Muscle layer of duodenum (tissue), 2 donors: ENCODE results near the gene EFCAB3.
"Not testable (repeated sequence)": the region's sequence is repeated elsewhere in the genome, so short reads cannot be mapped to it uniquely, and the experiment has no call there.

Experiments used
- H3K27ac ChIP-seq: one replicate; pipeline ENCODE4 v1.7.0; 2013; ENCODE audit warnings: mild to moderate bottlenecking, low read length
- H3K27me3 ChIP-seq: one replicate; pipeline ENCODE4 v1.7.0; 2013; ENCODE audit warnings: low read depth, mild to moderate bottlenecking, control low read depth, low read length
- H3K36me3 ChIP-seq, 2 donors: one replicate each; pipeline ENCODE4 v1.7.0; 2013; ENCODE audit warnings: low read length in 2 of 2, control low read depth in 1 of 2, mild to moderate bottlenecking in 1 of 2; ENCODE audit not compliant: insufficient read depth in 2 of 2, control insufficient read depth in 1 of 2
- H3K4me1 ChIP-seq, 2 donors: one replicate each; pipeline ENCODE4 v1.7.0; 2013; ENCODE audit warnings: low read length in 2 of 2, mild to moderate bottlenecking in 2 of 2, control low read depth in 1 of 2, moderate library complexity in 1 of 2; ENCODE audit not compliant: insufficient read depth in 2 of 2, control insufficient read depth in 1 of 2
- H3K4me3 ChIP-seq, 2 donors: one replicate each; pipeline ENCODE4 v1.7.0; 2013; ENCODE audit warnings: low read length in 2 of 2, low read depth in 1 of 2, mild to moderate bottlenecking in 1 of 2
- H3K9me3 ChIP-seq, 2 donors: one replicate each; pipeline ENCODE4 v1.7.0; 2013; ENCODE audit warnings: low read length in 2 of 2, control low read depth in 1 of 2, mild to moderate bottlenecking in 1 of 2; ENCODE audit not compliant: control insufficient read depth in 1 of 2
- donor health status: healthy.

The EFCAB3 gene

DNA sequence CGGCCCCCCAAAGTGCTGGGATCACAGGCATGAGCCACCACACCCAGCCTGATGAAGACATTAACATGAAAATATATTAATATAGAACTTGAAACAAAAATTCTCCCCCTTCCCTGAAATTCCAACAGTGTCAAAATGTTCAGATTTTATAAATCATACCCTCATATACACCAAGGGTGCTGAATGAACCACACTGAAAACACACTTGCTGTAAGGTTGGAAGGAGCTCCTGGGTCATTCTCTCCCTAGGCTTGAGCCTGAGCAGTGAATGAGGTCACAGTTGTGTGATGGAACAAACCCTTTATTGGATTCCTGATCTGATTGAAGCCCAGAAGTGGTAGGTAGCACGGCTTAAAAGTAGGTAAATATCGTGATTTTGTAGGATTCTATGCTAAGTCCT lies at the start of gene EFCAB3:
Gene EFCAB3, plus strand, starts transcription at position 301 of the 400 bp plus-strand sequence. CDS start 2,427 bp downstream, outside the sequence.
- Histone ChIP-seq H3K27me3 (no peaks in the 10 kb centered on the region), H3K4me1 (no peaks in the 10 kb centered on the region), H3K36me3 (no peaks in the 10 kb centered on the region), H3K4me3 (no peak within 1 kb of the TSS), H3K27ac (no peak within 1 kb of the TSS), H3K9me3 (no peaks in the 10 kb centered on the region)

DNA sequence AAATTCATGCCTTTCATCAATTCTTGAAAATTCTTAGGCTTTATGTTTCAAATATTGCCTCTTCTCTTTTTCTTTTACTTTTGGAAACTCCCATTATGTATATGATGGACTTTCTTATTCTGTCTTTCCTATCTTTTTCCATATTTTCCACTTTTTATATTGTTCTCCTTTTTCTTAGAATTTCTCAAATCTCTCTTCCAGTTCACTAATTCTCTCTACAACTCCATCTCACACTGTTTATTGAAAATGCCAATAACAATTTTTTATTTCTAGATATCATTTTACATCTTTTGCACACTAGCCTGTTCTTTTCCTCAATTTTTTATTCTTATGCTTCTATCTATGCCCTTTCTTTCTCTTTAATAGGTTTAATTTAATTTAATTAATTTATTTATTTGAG lies 43.8 kb upstream of the EFCAB3 start:
- Histone ChIP-seq H3K27ac (no peak overlapping the region), H3K9me3 (no peaks in the 10 kb centered on the region), H3K27me3 (no peaks in the 10 kb centered on the region), H3K4me3 (no peak overlapping the region), H3K4me1 (no peaks in the 10 kb centered on the region), H3K36me3 (no peaks in the 10 kb centered on the region)

DNA sequence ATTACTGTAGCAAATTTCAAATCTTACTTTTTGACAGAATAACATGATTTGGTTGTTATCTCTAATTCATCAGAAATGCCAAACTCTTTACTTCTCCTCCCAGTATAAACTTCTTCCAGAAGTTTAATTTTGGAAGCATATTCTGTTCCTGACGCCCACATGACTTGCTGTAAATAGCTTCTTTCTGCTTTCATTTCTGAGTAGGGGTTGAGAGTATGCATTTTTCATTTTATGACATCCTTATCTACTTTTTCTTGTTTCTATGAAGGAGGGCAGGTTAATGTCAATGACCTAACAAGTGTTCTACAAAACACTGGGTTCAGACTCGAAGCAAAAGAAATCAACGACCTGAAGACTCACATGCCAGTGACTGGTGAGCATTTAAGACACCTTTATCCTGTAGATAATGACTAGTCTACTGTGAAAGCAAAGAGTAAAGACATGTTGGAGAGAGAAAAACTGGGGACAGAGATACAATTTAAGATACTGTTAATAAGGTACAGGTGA lies 36.5 kb upstream of the EFCAB3 start:
- no peaks in the 10 kb centered on the region for H3K4me1 ChIP-seq
- H3K36me3 ChIP-seq = no peaks in the 10 kb centered on the region
- no peaks in the 10 kb centered on the region for H3K27me3 ChIP-seq
- no peak overlapping the region for H3K27ac ChIP-seq
- H3K9me3 ChIP-seq = no peaks in the 10 kb centered on the region
- no peak overlapping the region for H3K4me3 ChIP-seq

DNA sequence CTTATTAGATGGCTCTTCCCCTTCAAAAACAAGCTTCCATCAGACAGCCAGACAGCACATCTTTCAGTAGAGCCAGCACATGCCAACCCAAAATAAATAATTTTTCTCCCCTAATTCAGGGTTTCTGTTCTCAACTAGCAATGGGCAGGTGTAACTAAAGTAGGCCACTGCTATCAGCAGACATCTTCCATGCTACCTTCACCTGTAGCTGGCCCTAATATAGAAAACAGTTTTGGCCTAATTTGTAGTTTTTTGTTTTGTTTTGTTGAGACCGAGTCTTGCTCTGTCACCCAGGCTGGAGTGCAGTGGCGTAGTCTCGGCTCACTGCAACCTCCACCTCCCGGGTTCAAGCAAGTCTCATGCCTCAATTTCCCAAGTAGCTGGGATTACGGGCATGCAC lies 29.2 kb upstream of the EFCAB3 start:
- H3K27ac ChIP-seq = no peak overlapping the region
- no peak overlapping the region for H3K4me3 ChIP-seq
- no peaks in the 10 kb centered on the region for H3K36me3 ChIP-seq
- no peaks in the 10 kb centered on the region for H3K9me3 ChIP-seq
- H3K27me3 ChIP-seq = no peaks in the 10 kb centered on the region
- no peaks in the 10 kb centered on the region for H3K4me1 ChIP-seq

DNA sequence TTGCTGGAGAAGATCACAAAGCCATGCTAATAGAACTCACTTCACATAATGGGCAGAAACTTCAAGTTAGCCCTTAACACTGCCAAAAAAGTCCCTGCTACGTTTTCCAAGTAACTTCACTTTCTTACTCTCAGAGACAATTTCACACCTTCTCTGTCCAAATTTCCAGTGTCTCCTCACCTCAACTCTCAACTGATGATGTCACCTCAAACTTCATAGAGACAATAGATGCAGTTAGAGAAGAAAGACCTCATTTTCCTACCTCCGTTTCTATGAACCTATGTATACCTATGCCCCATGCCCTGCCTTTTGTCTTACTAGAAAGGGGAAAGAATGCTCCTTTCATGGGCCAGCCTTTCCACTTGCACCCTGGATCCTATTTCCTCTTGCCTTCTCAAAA lies 14.2 kb upstream of the EFCAB3 start:
- Histone ChIP-seq H3K4me1 (no peaks in the 10 kb centered on the region), H3K36me3 (no peaks in the 10 kb centered on the region), H3K9me3 (no peaks in the 10 kb centered on the region), H3K27ac (no peak overlapping the region), H3K27me3 (no peaks in the 10 kb centered on the region), H3K4me3 (no peak overlapping the region)

DNA sequence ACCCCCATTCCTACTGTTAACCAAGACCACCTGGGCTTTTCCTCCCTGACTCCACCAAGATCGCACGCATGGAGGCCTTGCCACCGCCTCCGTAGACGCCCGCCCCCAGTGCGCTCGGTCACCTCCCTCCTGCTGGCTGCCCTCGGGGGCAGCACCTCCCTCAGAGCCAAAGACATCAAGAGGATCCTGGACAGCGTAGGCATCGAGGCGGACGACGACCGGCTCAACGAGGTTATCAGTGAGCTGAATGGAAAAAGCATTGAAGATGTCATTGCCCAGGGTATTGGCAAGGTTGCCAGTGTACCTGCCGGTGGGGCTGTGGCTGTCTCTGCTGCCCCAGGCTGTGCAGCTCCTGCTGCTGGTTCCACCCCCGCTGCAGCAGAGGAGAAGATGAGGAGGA lies 1.2 kb downstream of the EFCAB3 start:
- Histone ChIP-seq H3K4me1 (no peaks in the 10 kb centered on the region), H3K27ac (no peak overlapping the region), H3K36me3 (no peaks in the 10 kb centered on the region), H3K4me3 (no peak overlapping the region), H3K9me3 (no peaks in the 10 kb centered on the region), H3K27me3 (no peaks in the 10 kb centered on the region)

DNA sequence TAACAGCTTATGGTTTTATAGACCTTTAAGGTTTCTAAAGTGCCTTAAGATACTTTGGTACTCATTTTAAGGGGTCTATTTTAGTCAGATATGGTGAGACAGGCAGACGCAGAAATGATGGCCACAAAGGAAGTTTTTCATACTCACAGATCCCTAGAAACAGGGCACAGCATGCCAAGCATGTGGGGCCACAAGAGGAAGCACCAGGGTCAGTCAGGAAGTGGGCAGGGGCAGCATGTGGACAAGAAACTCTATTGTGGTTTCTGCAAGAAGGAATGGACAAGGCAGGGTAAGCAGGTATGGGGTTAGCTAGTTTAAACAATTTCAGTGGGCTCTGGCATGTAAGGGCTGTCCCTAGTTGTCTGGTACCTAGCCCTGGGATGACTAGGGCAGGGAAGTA lies 8.5 kb downstream of the EFCAB3 start:
- H3K36me3 ChIP-seq = no peaks in the 10 kb centered on the region
- H3K4me1 ChIP-seq = no peaks in the 10 kb centered on the region
- no peak overlapping the region for H3K4me3 ChIP-seq
- no peaks in the 10 kb centered on the region for H3K27me3 ChIP-seq
- no peak overlapping the region for H3K27ac ChIP-seq
- H3K9me3 ChIP-seq = no peaks in the 10 kb centered on the region

DNA sequence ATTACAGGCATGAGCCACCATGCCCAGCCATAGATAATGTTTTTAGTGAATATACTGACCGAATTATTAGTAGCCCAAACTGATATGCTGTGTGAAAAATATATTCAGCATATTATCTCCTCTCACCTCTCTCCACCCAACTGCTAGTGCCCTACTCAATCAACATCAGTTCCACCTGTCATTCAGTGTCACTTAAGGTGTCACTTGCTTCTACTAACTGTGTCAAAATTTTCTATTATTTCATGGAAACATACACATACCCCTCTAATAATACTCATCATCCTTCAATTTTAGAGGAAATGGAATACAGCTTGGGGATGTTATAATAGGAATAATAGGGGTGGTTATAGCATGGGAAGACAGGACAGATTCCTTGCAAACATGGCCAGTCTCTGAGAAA lies 12.6 kb downstream of the EFCAB3 start:
- H3K27ac ChIP-seq = no peak overlapping the region
- no peaks in the 10 kb centered on the region for H3K9me3 ChIP-seq
- H3K4me3 ChIP-seq = no peak overlapping the region
- H3K4me1 ChIP-seq = no peaks in the 10 kb centered on the region
- H3K36me3 ChIP-seq = no peaks in the 10 kb centered on the region
- no peaks in the 10 kb centered on the region for H3K27me3 ChIP-seq

DNA sequence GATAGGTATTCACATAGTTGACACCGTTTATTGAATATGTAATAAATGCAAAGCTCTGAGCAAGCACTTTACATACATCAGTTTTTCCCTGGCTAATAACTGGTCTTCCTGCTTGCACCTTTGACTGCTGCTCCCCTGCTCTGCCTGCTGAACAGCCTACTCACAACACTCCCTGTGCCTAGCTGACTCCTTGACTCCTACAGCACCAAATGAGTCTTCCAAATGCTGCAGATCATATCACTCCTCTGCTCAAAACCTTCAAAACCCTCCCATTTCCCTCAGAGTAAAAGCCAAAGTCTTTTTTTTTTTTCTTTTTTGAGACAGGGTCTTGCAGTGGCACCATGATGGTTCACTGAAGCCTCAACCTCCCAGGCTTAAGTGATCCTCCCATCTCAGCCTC lies 18.5 kb downstream of the EFCAB3 start:
- no peak overlapping the region for H3K27ac ChIP-seq
- no peaks in the 10 kb centered on the region for H3K36me3 ChIP-seq
- H3K9me3 ChIP-seq = no peaks in the 10 kb centered on the region
- H3K27me3 ChIP-seq = no peaks in the 10 kb centered on the region
- no peak overlapping the region for H3K4me3 ChIP-seq
- H3K4me1 ChIP-seq = no peaks in the 10 kb centered on the region

DNA sequence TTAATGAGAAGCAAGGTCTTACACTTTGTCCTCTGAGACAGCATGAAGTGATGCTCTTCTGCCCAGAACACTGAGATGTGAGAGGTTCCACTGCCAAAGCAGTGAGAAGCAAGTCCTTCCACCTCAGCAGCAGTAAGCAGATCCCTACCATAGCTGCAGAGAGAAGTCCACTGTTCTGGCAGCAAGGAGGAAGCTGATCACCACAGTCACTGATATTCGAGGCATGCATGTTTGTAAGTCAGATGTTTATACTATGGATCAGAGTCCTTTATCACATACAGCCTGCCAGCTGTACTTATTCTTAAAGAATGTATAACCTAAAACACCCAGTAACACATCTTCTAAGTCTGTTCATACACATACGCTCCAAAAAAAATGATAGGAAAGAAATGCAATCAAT lies 25.1 kb downstream of the EFCAB3 start:
- Histone ChIP-seq H3K36me3 (no peaks in the 10 kb centered on the region), H3K9me3 (no peaks in the 10 kb centered on the region), H3K27ac (no peak overlapping the region), H3K4me1 (no peaks in the 10 kb centered on the region), H3K27me3 (no peaks in the 10 kb centered on the region), H3K4me3 (no peak overlapping the region)

DNA sequence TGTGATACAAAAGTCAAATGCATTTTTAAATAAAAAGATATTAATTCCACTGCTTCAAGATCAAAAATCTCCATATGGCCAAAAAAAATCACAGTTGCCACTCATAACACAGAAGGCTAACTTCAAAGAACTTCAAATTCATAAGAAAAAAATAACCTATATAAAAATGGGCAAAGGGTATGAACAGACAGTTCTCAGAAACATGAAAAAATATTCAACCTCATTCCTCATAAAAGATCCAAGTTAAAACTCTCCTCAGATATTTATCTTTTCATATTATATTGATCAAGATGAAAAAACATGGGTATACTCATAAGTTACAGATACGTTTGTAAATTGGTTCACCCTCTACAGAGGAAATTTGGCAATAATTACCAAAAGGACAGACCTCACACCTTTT lies 32.7 kb downstream of the EFCAB3 start:
- not testable (repeated sequence) for H3K4me1 ChIP-seq, H3K9me3 ChIP-seq, H3K36me3 ChIP-seq, H3K4me3 ChIP-seq, H3K27ac ChIP-seq, H3K27me3 ChIP-seq

DNA sequence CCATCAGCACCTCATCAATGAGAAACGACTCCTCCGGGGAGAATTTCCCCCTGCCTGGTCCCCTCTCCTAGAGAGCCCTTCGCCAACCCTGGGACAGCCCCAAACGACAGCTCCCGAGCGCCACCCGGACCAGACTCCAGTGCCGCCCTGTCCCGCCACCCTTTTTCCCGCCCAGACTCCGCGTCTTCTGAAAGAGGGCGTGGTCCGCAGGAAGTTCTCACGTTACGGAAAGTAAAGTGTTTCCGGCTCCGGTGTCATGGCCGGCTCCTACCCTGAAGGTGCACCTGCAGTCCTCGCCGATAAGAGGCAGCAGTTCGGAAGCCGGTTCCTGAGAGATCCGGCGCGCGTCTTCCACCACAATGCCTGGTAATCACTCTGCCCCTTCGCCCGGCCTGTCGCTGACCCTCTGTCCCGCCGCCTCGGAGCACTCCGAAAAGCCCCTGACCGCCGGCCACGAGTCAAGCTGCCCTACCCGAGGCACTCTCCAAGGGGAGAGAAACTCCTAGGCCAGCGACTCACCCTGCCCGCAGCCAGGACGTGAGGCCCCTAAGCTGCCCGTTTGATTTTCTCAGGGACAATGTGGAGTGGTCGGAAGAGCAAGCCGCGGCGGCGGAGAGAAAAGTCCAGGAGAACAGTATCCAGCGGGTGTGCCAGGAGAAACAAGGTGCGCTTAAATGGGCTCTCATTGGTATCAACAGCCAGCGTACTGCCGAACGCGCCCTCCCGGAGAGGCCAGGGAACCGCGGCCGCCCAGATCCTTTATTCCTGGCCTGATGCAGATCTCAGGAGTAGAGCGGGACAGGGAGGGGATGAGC lies 43.5 kb downstream of the EFCAB3 start, which contains the start of gene METTL2A:
Gene METTL2A, plus strand, starts transcription at position 251 of the 815 bp plus-strand sequence. Its CDS starts 6 bp downstream, at position 257.
- H3K27me3 ChIP-seq, H3K36me3 ChIP-seq, H3K27ac ChIP-seq, H3K9me3 ChIP-seq, H3K4me1 ChIP-seq: not testable (repeated sequence)
- peak within 1 kb of the TSS; percentile 61 to 82 for H3K4me3 ChIP-seq
